ENCODE data around the gene MINPP1. TPM values are rescaled to one million over a fixed set of nuclear protein-coding genes. Genes with fewer than 3 reads are reported as not detected.

MINPP1 gene
- total and polyA plus RNA-seq, 2 of the 13 experiments (the other 11 are each of a cell fraction or from before 2014, with no cell fraction given) = 19.2 to 53.7 TPM

- H2AFZ ChIP-seq (ENCODE audit: low read length) = no peak overlapping the region
- no peak overlapping the region for H3K9ac ChIP-seq (ENCODE audit: insufficient read depth, low read depth, low read length)
- no peaks in the 10 kb centered on the region for H4K20me1 ChIP-seq (ENCODE audit: insufficient read depth, low read length)
- FAIRE-seq = peak; percentile 28
- ChIA-PET CTCF (ENCODE audit: low intra/inter-chr PET ratio, low total read pairs) (no interaction called here), POLR2A (no interaction called here)
- H3K36me3 ChIP-seq (replicated peaks in 1 of 2; ENCODE audit: control insufficient read depth in 1 of 2, insufficient read depth in 2 of 2, low read length in 2 of 2) = no peaks in the 10 kb centered on the region
- H3K79me2 ChIP-seq (ENCODE audit: insufficient read depth, low read length) = no peaks in the 10 kb centered on the region
- H3K9me3 ChIP-seq (ENCODE audit: low read length) = no peaks in the 10 kb centered on the region
- ATAC-seq = peak; percentile 87
- H3K4me1 ChIP-seq (ENCODE audit: insufficient read depth, low read length) = peaks cover 77% of the 10 kb centered on the region
- peak; percentile 59 for DNase-seq (ENCODE audit: low spot score)
- intact Hi-C loops (cut with micrococcal nuclease; ENCODE audit: unreplicated experiment) = no loop called here
- in situ Hi-C loops (cut with HindIII; ENCODE audit: extremely low pct_ligation_motif_present, low pct_unique_long_range_greater_than_20kb) = no loop called here
- no peak overlapping the region for H3K4me2 ChIP-seq (ENCODE audit: low read depth, low read length)
- H3K4me3 ChIP-seq (replicated peaks in 1 of 3; ENCODE audit: insufficient read depth in 1 of 3, low read depth in 2 of 3, low read length in 3 of 3) = no peak overlapping the region
- H3K27me3 ChIP-seq (ENCODE audit: control insufficient read depth in 1 of 2, insufficient read depth in 2 of 2, low read length in 2 of 2) = no peaks in the 10 kb centered on the region
- no peak overlapping the region for H3K27ac ChIP-seq (ENCODE audit: extremely low read length, insufficient read depth, low read length)
- WGBS (ENCODE audit: low lambda C conversion rate) = 75% methylated on average over 2 of the region's 2 CpGs
- no TSS peak for BruUV-seq (replicated peaks)
- no peak for TF ChIP-seq ZNF510 (CRISPR knock-in tag; IDR thresholded peaks at IDR 0.05; ENCODE audit: low read depth)
- TF ChIP-seq, protein P1, sequence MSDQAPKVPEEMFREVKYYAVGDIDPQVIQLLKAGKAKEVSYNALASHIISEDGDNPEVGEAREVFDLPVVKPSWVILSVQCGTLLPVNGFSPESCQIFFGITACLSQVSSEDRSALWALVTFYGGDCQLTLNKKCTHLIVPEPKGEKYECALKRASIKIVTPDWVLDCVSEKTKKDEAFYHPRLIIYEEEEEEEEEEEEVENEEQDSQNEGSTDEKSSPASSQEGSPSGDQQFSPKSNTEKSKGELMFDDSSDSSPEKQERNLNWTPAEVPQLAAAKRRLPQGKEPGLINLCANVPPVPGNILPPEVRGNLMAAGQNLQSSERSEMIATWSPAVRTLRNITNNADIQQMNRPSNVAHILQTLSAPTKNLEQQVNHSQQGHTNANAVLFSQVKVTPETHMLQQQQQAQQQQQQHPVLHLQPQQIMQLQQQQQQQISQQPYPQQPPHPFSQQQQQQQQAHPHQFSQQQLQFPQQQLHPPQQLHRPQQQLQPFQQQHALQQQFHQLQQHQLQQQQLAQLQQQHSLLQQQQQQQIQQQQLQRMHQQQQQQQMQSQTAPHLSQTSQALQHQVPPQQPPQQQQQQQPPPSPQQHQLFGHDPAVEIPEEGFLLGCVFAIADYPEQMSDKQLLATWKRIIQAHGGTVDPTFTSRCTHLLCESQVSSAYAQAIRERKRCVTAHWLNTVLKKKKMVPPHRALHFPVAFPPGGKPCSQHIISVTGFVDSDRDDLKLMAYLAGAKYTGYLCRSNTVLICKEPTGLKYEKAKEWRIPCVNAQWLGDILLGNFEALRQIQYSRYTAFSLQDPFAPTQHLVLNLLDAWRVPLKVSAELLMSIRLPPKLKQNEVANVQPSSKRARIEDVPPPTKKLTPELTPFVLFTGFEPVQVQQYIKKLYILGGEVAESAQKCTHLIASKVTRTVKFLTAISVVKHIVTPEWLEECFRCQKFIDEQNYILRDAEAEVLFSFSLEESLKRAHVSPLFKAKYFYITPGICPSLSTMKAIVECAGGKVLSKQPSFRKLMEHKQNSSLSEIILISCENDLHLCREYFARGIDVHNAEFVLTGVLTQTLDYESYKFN (CRISPR knock-in tag; conservative IDR thresholded peaks at IDR 0.05) = peak; percentile 67
- peak; percentile 78 for TF ChIP-seq ARID5B (CRISPR knock-in tag; IDR thresholded peaks at IDR 0.05)
- TF ChIP-seq HNF4A (CRISPR knock-in tag; IDR thresholded peaks at IDR 0.05) = peak; percentile 72
- peak; percentile 67; the same call in 1 of the 2 replicates for TF ChIP-seq AHDC1 (CRISPR knock-in tag; IDR thresholded peaks at IDR 0.05; ENCODE audit: borderline replicate concordance)
- peak; percentile 55; the same call in 1 of the 2 replicates for TF ChIP-seq HNF4G (IDR thresholded peaks at IDR 0.05; ENCODE audit: borderline replicate concordance, low read depth, low read length)
- no peak for TF ChIP-seq HNF4G (CRISPR knock-in tag; IDR thresholded peaks at IDR 0.05; ENCODE audit: borderline replicate concordance, low read depth)
- peak; percentile 73 for TF ChIP-seq HMG20A (CRISPR knock-in tag; IDR thresholded peaks at IDR 0.05; ENCODE audit: borderline replicate concordance)
These were observed 86.3 kb downstream of the MINPP1 start for GRCh38 chr10:87590705-87591588.

Measured in HepG2 (cell line).